Keratinocyte (primary cell): Measurements from ENCODE around the gene AATF.

ENCODE experiments used
- EZH2 ChIP-seq: IDR thresholded peaks from one replicate; pipeline ENCODE4 v1.6.1; 2012; ENCODE audit warnings: inconsistent platforms, mild to moderate bottlenecking, low read length, moderate library complexity
- TF ChIP-seq, protein P1 (sequence below), 3 experiments: IDR thresholded peaks in 1 of 3; conservative IDR thresholded peaks in 1 of 3; optimal IDR thresholded peaks in 1 of 3; 2 replicates in 2 of 3; 3 replicates in 1 of 3; pipeline versions ENCODE3 to v1.5.1; 2011; ENCODE audit warnings: low read length in 3 of 3, mild to moderate bottlenecking in 3 of 3, moderate library complexity in 2 of 3, control low read depth in 1 of 3, inconsistent platforms in 1 of 3; ENCODE audit not compliant: insufficient read depth in 2 of 3; ENCODE audit errors: extremely low read depth in 1 of 3

DNA sequence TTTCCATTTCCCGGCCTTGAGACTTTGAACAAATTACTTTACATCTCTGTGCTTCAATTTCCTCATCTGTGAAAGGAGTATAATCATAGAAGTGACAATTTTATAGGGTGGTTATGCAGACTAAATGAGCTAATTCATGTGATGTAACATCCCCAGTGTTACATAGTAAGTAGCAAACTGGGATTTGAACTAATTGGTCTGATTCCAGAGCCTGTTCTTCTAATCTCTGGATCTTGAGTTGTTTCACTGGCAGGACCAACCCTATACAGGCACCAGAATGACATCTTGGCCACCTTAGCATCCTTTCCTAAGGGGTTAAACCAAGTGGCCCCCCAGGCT, 77.7 kb downstream of the AATF start:
- TF ChIP-seq, protein P1, sequence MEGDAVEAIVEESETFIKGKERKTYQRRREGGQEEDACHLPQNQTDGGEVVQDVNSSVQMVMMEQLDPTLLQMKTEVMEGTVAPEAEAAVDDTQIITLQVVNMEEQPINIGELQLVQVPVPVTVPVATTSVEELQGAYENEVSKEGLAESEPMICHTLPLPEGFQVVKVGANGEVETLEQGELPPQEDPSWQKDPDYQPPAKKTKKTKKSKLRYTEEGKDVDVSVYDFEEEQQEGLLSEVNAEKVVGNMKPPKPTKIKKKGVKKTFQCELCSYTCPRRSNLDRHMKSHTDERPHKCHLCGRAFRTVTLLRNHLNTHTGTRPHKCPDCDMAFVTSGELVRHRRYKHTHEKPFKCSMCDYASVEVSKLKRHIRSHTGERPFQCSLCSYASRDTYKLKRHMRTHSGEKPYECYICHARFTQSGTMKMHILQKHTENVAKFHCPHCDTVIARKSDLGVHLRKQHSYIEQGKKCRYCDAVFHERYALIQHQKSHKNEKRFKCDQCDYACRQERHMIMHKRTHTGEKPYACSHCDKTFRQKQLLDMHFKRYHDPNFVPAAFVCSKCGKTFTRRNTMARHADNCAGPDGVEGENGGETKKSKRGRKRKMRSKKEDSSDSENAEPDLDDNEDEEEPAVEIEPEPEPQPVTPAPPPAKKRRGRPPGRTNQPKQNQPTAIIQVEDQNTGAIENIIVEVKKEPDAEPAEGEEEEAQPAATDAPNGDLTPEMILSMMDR (optimal IDR thresholded peaks at IDR 0.05 in 1 of 3, IDR thresholded peaks at IDR 0.05 in 1 of 3, conservative IDR thresholded peaks at IDR 0.05 in 1 of 3; ENCODE audit: extremely low read depth in 1 of 3, insufficient read depth in 2 of 3, low read length in 3 of 3), result no peak
- no peak for TF ChIP-seq EZH2
